GM23338 (cell line): ENCODE data around the gene SRRM2. TPM values are rescaled to one million over a fixed set of nuclear protein-coding genes. Genes with fewer than 3 reads are reported as not detected.
"Not testable (repeated sequence)": the region's sequence is repeated elsewhere in the genome, so short reads cannot be mapped to it uniquely, and the experiment has no call there.

Experiments used
- ATAC-seq: fragments of 200-7000 bp; cut with Tn5 transposase; 3 replicates; pipeline ENCODE4 v1.9.1; 2020
- DNase-seq: peaks from one replicate; pipeline ENCODE4 v3.0.0-alpha.2; 2015; ENCODE audit warnings: low spot score
- H2AFZ ChIP-seq: fragments of 200-600 bp; sonication (generic); 2 replicates; pipeline ENCODE4 v1.8.0; 2016; ENCODE audit warnings: antibody characterized with exemption, mild to moderate bottlenecking, moderate library complexity
- H3F3A ChIP-seq: fragments of 200-600 bp; sonication (generic); replicated peaks from 2 replicates; pipeline ENCODE4 v1.8.0; 2017; ENCODE audit warnings: antibody characterized with exemption, mixed run types, low read depth
- H3K27ac ChIP-seq: fragments of 200-600 bp; sonication (generic); 2 replicates; pipeline ENCODE4 v1.6.1; 2016; ENCODE audit warnings: low read depth
- H3K27me3 ChIP-seq: fragments of 200-600 bp; sonication (generic); 2 replicates; pipeline ENCODE4 v1.8.0; 2016; ENCODE audit warnings: mild to moderate bottlenecking, mixed run types, moderate library complexity; ENCODE audit not compliant: insufficient read depth
- H3K36me3 ChIP-seq: fragments of 200-600 bp; sonication (generic); 2 replicates; pipeline ENCODE4 v1.8.0; 2016; ENCODE audit warnings: mild to moderate bottlenecking; ENCODE audit not compliant: insufficient read depth
- H3K4me1 ChIP-seq: fragments of 200-600 bp; sonication (generic); 2 replicates; pipeline ENCODE4 v1.8.0; 2016; ENCODE audit warnings: mild to moderate bottlenecking, moderate library complexity; ENCODE audit not compliant: insufficient read depth
- H3K4me2 ChIP-seq: fragments of 200-600 bp; sonication (generic); 2 replicates; pipeline ENCODE4 v1.7.1; 2017; ENCODE audit warnings: mixed run types
- H3K4me3 ChIP-seq: fragments of 200-600 bp; sonication (generic); 2 replicates; pipeline ENCODE4 v1.6.1; 2016; ENCODE audit warnings: mixed run types
- H3K79me2 ChIP-seq: fragments of 200-600 bp; sonication (generic); replicated peaks from 2 replicates; pipeline ENCODE4 v1.8.0; 2017; ENCODE audit warnings: mild to moderate bottlenecking; ENCODE audit not compliant: insufficient read depth
- H3K9me2 ChIP-seq: fragments of 200-600 bp; sonication (generic); 2 replicates; pipeline ENCODE4 v1.8.0; 2017; ENCODE audit not compliant: insufficient read depth
- H4K20me1 ChIP-seq: fragments of 200-600 bp; sonication (generic); replicated peaks from 2 replicates; pipeline ENCODE4 v1.8.0; 2017; ENCODE audit warnings: mild to moderate bottlenecking; ENCODE audit not compliant: insufficient read depth
- H3K27ac Mint-ChIP-seq: 2 replicates; pipeline ENCODE4 v1.8.0; 2020; ENCODE audit warnings: inconsistent platforms, mild to moderate bottlenecking, moderate library complexity, mixed read lengths
- H3K27me3 Mint-ChIP-seq: 3 replicates; pipeline ENCODE4 v1.8.0; 2022; ENCODE audit warnings: low read depth, mild to moderate bottlenecking, moderate library complexity, mixed read lengths, inconsistent platforms; ENCODE audit not compliant: insufficient read depth, poor library complexity
- H3K36me3 Mint-ChIP-seq: 3 replicates; pipeline ENCODE4 v1.8.0; 2021; ENCODE audit warnings: low read depth, mild to moderate bottlenecking, inconsistent platforms, moderate library complexity, mixed read lengths
- H3K4me1 Mint-ChIP-seq: 3 replicates; pipeline ENCODE4 v1.8.0; 2020; ENCODE audit warnings: mild to moderate bottlenecking, inconsistent platforms, mixed read lengths
- H3K4me3 Mint-ChIP-seq: 3 replicates; pipeline ENCODE4 v1.8.0; 2021; ENCODE audit warnings: moderate library complexity, mild to moderate bottlenecking, inconsistent platforms, mixed read lengths
- H3K9me3 Mint-ChIP-seq: 3 replicates; pipeline ENCODE4 v1.8.0; 2020; ENCODE audit warnings: moderate library complexity, mild to moderate bottlenecking, inconsistent platforms, mixed read lengths
- CREB1 ChIP-seq: fragments of 250-450 bp; sonication (Bioruptor Pico); IDR thresholded peaks from 2 replicates; pipeline ENCODE4 v1.5.0; 2020; ENCODE audit warnings: low read depth, mild to moderate bottlenecking, moderate library complexity
- EZH2 ChIP-seq: fragments of 200-600 bp; sonication (generic); IDR thresholded peaks from one replicate; pipeline ENCODE4 v1.8.0; 2017; ENCODE audit warnings: antibody characterized with exemption, mild to moderate bottlenecking, low read depth; ENCODE audit not compliant: unreplicated experiment
- EZH2phosphoT487 ChIP-seq: fragments of 200-600 bp; sonication (generic); IDR thresholded peaks from one replicate; pipeline ENCODE4 v1.8.1; 2018; ENCODE audit warnings: antibody characterized with exemption; ENCODE audit not compliant: unreplicated experiment
- JUNB ChIP-seq: IDR thresholded peaks from one replicate; pipeline ENCODE4 v1.6.1; 2016; ENCODE audit warnings: antibody characterized with exemption; ENCODE audit not compliant: unreplicated experiment
- NANOG ChIP-seq: IDR thresholded peaks from 2 replicates; pipeline ENCODE4 v1.6.1; 2016; ENCODE audit warnings: antibody characterized with exemption, borderline replicate concordance
- POLR2AphosphoS5 ChIP-seq: IDR thresholded peaks from 2 replicates; pipeline ENCODE4 v1.6.1; 2016; ENCODE audit warnings: antibody characterized with exemption, low read depth
- STAT1 ChIP-seq: IDR thresholded peaks from one replicate; pipeline ENCODE4 v1.6.1; 2016; ENCODE audit warnings: antibody characterized with exemption; ENCODE audit not compliant: unreplicated experiment
- ZNF114 ChIP-seq: fragments of 250-450 bp; sonication (Bioruptor Pico); IDR thresholded peaks from 2 replicates; pipeline ENCODE4 v1.5.0; 2020; ENCODE audit warnings: mild to moderate bottlenecking, moderate library complexity
- ZNF331 ChIP-seq: fragments of 250-450 bp; sonication (Bioruptor Pico); IDR thresholded peaks from 2 replicates; pipeline ENCODE4 v1.5.0; 2020; ENCODE audit warnings: low read depth, mild to moderate bottlenecking, moderate library complexity
- polyA plus RNA-seq: library from polyadenylated mRNA; unstranded; fragments of >200 nt; fragmentation: Nextera tagmentation; extraction: Ambion mirVana; gene quantifications from 2 replicates; pipeline ENCODE4 v1.2.1, GENCODE V29; 2016
- total RNA-seq: library from RNA; depleted of rRNA; stranded (reverse); fragments of >200 nt; shearing (Covaris generic); gene quantifications from 2 replicates; pipeline ENCODE4 v1.2.3, GENCODE V29; 2014
- TF ChIP-seq, protein P1 (sequence below), 2 experiments: fragments of 200-600 bp in 1 of 2; sonication (generic) in 1 of 2; conservative IDR thresholded peaks; 2 replicates each; pipeline versions ENCODE4 v1.5.1 to v1.6.1; 2016 to 2017; ENCODE audit warnings: antibody characterized with exemption in 2 of 2, low read depth in 2 of 2, mild to moderate bottlenecking in 2 of 2, moderate library complexity in 1 of 2
- TF ChIP-seq, protein P2 (sequence below): IDR thresholded peaks from 2 replicates; pipeline ENCODE4 v1.6.1; 2016; ENCODE audit warnings: antibody characterized with exemption
- TF ChIP-seq, protein P3 (sequence below): IDR thresholded peaks from one replicate; pipeline ENCODE4 v1.6.1; 2018; ENCODE audit warnings: antibody characterized with exemption; ENCODE audit not compliant: unreplicated experiment

SRRM2 gene
- total and polyA plus RNA-seq, 2 experiments from 2014 or later = 308 to 893 TPM

DNA sequence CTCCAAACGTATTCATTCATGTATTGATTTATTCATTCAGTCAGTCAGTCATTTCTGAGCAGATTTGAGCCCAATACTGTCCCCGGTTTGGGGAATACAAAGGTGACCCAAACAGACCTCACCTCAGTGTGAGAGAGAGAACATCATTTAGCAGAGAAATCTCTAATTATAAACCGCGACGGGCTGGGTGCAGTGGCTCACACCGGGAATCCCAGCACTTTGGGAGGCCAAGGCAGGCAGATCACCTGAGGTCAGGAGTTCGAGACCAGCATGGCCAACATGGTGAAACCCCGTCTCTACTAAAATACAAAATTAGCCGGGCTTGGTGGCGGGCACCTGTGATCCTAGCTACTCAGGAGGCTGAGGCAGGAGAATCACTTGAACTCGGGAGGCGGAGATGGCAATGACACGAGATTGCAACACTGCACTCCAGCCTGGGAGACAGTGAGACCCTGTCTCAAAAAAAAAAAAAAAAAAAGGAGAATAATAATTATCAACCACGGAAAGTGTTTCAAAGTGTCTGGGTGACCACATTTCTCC, 30.7 kb upstream of the SRRM2 start:
- peaks cover 10% of the 10 kb centered on the region; the same call in 1 of the 2 replicates for H3F3A ChIP-seq
- peak overlapping the region; percentile 75; the same call in 1 of the 2 replicates for H3K4me2 ChIP-seq
- H3K79me2 ChIP-seq, H4K20me1 ChIP-seq, H3K4me1 Mint-ChIP-seq, H3K36me3 ChIP-seq, H3K27me3 ChIP-seq, H3K27me3 Mint-ChIP-seq, H3K9me3 Mint-ChIP-seq, H3K9me2 ChIP-seq, DNase-seq, H3K4me1 ChIP-seq, H3K36me3 Mint-ChIP-seq: not testable (repeated sequence)
- H2AFZ ChIP-seq = peak overlapping the region; percentile 95
- H3K4me3 ChIP-seq = peak overlapping the region; percentile 78
- Mint-ChIP-seq H3K27ac (peak overlapping the region; percentile 72; the same call in 1 of the 2 replicates), H3K4me3 (peak overlapping the region; percentile 68)
- H3K27ac ChIP-seq = peak overlapping the region; percentile 92
- peak; percentile 4 for ATAC-seq

DNA sequence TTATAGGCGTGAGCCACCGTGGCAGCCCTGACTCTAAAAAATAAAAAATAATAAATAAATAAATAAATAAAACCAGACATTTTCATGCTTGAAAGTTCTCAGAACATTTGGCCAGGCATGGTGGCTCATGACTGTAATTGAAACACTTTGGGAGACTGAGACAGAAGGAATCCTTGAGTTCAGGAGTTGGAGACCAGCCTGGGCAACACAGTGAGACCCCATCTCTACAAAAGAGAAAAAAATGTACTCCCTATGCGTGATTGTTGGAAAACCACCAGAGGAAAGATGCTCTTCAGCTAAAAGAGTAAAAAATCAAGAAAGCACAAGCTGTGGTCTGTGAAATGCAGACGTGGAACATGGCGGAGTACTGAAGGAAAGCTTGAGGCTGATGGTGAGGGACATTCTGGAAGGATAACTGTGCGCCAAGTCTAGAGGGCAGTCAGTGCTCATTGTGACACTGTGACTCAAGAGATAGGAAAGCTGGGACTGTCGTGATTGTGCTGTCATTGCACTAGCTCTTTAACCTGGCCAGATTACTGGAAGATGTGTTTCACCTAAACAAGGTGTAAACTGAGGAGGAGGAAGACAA, 28.3 kb upstream of the SRRM2 start:
- no peak overlapping the region for H3K4me3 ChIP-seq
- H2AFZ ChIP-seq = no peak overlapping the region
- no peaks in the 10 kb centered on the region for H4K20me1 ChIP-seq
- no peaks in the 10 kb centered on the region for H3K36me3 ChIP-seq
- no peaks in the 10 kb centered on the region for H3K4me1 ChIP-seq
- no peak overlapping the region for H3K27ac ChIP-seq
- DNase-seq (no peak), ATAC-seq (no peak)
- H3K27me3 ChIP-seq = no peaks in the 10 kb centered on the region
- peaks cover 4% of the 10 kb centered on the region for H3K27me3 Mint-ChIP-seq
- no peaks in the 10 kb centered on the region for H3K36me3 Mint-ChIP-seq
- H3K9me2 ChIP-seq = no peaks in the 10 kb centered on the region
- H3K4me1 Mint-ChIP-seq = peaks cover 2% of the 10 kb centered on the region; the same call in 1 of the 3 replicates
- H3K9me3 Mint-ChIP-seq = no peaks in the 10 kb centered on the region
- H3K4me2 ChIP-seq = no peak overlapping the region
- no peak overlapping the region for H3K27ac Mint-ChIP-seq
- H3K4me3 Mint-ChIP-seq = no peak overlapping the region; the same call in 2 of the 3 replicates
- peaks cover 13% of the 10 kb centered on the region; the same call in 1 of the 2 replicates for H3F3A ChIP-seq
- no peaks in the 10 kb centered on the region for H3K79me2 ChIP-seq
- TF ChIP-seq POLR2AphosphoS5 (no peak), ZNF331 (CRISPR knock-in tag) (no peak), EZH2 (no peak), JUNB (no peak), CREB1 (CRISPR knock-in tag) (no peak), STAT1 (no peak), NANOG (no peak), EZH2phosphoT487 (no peak), ZNF114 (CRISPR knock-in tag) (no peak)
- TF ChIP-seq, protein P1, sequence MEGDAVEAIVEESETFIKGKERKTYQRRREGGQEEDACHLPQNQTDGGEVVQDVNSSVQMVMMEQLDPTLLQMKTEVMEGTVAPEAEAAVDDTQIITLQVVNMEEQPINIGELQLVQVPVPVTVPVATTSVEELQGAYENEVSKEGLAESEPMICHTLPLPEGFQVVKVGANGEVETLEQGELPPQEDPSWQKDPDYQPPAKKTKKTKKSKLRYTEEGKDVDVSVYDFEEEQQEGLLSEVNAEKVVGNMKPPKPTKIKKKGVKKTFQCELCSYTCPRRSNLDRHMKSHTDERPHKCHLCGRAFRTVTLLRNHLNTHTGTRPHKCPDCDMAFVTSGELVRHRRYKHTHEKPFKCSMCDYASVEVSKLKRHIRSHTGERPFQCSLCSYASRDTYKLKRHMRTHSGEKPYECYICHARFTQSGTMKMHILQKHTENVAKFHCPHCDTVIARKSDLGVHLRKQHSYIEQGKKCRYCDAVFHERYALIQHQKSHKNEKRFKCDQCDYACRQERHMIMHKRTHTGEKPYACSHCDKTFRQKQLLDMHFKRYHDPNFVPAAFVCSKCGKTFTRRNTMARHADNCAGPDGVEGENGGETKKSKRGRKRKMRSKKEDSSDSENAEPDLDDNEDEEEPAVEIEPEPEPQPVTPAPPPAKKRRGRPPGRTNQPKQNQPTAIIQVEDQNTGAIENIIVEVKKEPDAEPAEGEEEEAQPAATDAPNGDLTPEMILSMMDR (conservative IDR thresholded peaks at IDR 0.05; ENCODE audit: low read depth in 2 of 2) = no peak
- TF ChIP-seq, protein P2, sequence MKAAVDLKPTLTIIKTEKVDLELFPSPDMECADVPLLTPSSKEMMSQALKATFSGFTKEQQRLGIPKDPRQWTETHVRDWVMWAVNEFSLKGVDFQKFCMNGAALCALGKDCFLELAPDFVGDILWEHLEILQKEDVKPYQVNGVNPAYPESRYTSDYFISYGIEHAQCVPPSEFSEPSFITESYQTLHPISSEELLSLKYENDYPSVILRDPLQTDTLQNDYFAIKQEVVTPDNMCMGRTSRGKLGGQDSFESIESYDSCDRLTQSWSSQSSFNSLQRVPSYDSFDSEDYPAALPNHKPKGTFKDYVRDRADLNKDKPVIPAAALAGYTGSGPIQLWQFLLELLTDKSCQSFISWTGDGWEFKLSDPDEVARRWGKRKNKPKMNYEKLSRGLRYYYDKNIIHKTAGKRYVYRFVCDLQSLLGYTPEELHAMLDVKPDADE = no peak
- TF ChIP-seq, protein P3, sequence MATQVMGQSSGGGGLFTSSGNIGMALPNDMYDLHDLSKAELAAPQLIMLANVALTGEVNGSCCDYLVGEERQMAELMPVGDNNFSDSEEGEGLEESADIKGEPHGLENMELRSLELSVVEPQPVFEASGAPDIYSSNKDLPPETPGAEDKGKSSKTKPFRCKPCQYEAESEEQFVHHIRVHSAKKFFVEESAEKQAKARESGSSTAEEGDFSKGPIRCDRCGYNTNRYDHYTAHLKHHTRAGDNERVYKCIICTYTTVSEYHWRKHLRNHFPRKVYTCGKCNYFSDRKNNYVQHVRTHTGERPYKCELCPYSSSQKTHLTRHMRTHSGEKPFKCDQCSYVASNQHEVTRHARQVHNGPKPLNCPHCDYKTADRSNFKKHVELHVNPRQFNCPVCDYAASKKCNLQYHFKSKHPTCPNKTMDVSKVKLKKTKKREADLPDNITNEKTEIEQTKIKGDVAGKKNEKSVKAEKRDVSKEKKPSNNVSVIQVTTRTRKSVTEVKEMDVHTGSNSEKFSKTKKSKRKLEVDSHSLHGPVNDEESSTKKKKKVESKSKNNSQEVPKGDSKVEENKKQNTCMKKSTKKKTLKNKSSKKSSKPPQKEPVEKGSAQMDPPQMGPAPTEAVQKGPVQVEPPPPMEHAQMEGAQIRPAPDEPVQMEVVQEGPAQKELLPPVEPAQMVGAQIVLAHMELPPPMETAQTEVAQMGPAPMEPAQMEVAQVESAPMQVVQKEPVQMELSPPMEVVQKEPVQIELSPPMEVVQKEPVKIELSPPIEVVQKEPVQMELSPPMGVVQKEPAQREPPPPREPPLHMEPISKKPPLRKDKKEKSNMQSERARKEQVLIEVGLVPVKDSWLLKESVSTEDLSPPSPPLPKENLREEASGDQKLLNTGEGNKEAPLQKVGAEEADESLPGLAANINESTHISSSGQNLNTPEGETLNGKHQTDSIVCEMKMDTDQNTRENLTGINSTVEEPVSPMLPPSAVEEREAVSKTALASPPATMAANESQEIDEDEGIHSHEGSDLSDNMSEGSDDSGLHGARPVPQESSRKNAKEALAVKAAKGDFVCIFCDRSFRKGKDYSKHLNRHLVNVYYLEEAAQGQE = no peak
